Thyroid gland (tissue), 4 donors: ENCODE results near the gene DIS3L2.

Experiments
- POLR2A ChIP-seq, 2 donors: fragments of 450-650 bp; IDR thresholded peaks; one replicate each; pipeline ENCODE4 v1.6.1; 2017; ENCODE audit warnings: antibody characterized with exemption in 2 of 2, mild to moderate bottlenecking in 2 of 2, moderate library complexity in 1 of 2
- TF ChIP-seq, protein P1 (sequence below), 6 experiments: fragments of 200-600 bp in 3 of 6; fragments of 450-650 bp in 3 of 6; sonication (generic) in 3 of 6; IDR thresholded peaks; one replicate each; pipeline ENCODE4 v1.5.1; 2016 to 2019; ENCODE audit warnings: antibody characterized with exemption in 6 of 6, mild to moderate bottlenecking in 2 of 6, inconsistent platforms in 1 of 6, moderate library complexity in 1 of 6

DNA sequence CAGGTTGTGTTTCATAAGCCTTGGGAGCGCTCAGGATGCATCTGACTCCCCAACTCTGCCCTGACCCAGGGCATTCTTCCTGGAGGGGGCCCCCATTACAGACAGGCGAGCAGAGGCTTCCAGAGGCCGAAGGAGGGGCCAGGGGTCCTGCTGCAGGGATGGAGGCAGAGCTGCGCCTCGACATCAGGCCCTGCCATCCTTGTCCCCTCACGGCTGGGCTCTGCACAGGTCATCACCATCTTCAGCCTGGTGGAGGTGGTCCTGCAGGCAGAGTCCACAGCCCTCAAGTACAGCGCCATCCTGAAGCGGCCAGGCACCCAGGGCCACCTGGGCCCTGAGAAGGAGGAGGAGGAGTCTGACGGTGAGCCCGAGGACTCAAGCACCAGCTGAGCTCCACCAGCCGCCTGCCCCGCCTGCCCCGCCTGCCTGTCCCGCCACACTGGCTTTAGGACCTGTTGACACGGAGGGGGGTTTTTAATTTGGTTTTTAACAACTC is 374.8 kb downstream of the DIS3L2 start:
- TF ChIP-seq, protein P1, sequence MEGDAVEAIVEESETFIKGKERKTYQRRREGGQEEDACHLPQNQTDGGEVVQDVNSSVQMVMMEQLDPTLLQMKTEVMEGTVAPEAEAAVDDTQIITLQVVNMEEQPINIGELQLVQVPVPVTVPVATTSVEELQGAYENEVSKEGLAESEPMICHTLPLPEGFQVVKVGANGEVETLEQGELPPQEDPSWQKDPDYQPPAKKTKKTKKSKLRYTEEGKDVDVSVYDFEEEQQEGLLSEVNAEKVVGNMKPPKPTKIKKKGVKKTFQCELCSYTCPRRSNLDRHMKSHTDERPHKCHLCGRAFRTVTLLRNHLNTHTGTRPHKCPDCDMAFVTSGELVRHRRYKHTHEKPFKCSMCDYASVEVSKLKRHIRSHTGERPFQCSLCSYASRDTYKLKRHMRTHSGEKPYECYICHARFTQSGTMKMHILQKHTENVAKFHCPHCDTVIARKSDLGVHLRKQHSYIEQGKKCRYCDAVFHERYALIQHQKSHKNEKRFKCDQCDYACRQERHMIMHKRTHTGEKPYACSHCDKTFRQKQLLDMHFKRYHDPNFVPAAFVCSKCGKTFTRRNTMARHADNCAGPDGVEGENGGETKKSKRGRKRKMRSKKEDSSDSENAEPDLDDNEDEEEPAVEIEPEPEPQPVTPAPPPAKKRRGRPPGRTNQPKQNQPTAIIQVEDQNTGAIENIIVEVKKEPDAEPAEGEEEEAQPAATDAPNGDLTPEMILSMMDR (IDR thresholded peaks at IDR 0.05) = no peak
- no peak for TF ChIP-seq POLR2A (IDR thresholded peaks at IDR 0.05)
